Measurements from ENCODE around the gene MPC1.

MPC1 gene

DNA sequence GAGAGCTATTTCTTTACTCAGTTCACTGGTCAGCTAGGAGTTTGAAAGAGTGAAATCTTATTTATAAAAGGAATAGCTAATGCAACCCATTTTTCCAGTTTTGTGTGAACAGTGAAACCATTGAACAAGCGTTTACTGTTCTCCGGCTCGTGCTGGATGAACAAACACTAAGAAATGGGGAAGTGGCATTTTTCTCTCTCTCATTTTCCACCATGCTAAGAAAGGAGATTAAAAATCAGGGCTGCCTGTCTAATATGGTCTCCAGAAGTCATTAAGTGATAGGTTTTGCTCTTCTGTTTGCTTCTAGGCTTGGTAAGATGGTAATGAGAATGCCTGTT, 39.6 kb downstream of the MPC1 start:
- DNase-seq, result no peak

DNA sequence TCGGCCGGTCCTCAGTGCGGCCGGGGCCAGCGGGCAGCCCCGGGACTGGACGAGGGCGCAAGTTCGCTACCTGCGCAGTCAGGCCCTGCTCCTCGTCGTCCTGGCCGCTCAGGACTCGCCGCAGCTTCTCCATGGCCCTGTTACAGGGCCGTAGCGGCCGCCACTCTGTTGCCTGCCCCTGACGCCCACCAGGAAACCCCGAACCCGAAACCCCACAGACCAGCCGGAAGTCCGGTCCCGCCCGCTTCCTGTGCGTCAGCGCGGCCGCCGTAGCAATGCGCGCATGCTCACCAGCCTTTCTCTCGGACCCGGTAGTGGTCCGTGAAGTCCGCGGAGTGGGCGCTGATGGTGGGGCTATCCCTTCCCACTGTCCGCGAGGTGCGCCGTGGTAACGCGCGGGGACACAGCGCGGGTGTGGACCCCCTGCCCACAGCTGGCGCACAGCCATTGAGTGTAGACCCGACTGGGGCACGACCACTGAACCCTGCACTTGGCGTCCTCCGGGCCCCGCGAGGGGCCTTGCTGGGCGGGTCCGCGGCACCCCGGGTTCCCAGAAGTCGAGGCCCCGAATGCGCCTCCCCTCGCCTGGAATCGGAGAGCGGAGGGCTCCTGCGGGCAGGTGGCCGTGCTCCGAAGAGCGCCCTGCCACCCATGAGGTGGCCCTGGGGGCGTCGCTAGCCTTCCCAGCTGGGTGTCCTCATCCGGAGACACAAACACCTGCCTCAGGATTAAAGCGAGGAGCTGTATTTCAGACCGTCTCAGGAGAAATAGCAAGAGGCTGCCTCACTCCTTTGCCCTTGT, 40.2 kb downstream of the MPC1 start, which contains the start of gene SFT2D1:
TSS of gene SFT2D1 (minus strand) at position 197 of the 801 bp plus-strand sequence. CDS start at position 133, 64 bp downstream.
- peak; percentile 27 for DNase-seq

DNA sequence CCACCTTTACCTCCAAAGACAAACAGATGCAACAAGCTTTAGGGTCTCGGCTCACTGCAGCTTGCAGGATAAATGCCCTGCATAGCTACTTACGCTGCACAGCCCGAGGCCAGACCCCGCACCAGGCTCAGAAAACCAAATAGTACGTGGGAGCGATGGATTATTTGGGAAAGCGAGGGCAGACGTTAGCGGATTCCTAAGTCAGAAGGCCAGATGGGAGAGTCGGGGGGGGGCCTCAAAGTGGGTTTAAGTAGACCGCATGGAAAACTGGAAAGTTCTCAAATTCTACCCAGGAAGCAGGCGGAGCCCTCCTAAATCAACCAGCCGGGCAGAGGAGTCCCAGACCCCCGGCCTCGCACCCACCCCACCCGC, 40.8 kb downstream of the MPC1 start:
- no peak for DNase-seq

DNA sequence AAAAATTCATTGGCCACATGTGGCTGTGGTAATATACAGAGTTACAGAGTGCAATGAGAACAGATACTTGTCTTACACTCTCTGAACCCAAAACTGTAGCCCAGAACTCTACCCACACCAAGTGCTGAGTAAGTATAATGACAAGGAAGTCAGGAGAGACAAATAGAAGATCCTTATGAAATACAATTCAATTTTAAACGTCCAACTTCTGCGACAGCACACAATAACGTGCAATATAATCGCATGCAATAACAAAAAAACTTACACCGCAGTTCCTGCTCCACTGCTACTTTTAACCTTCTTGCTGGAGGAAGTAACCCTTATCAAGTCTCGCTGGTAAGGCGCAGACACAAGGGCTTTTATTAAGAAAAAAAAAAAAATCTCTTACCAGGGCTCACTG, 41.3 kb downstream of the MPC1 start:
- no peak for DNase-seq

DNA sequence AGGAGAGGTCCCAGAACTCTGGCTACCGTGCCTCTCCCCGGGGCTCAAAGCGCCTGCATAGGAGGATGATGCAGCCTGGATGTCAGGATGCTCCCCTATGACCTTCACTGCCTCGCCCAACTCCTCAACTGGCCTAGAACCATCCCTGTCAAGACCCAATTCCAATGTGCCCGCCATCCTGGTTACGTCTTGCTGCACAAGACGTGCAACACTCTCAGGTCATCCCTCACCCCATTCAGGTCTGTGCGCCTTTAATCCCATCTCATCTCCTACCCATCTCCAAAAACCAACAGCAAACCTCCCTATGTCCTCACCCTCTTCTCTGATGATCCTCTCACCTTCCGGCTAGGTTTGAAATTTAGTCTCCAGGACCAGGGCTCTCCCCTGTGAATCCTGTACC, 43.9 kb downstream of the MPC1 start:
- no peak for DNase-seq

DNA sequence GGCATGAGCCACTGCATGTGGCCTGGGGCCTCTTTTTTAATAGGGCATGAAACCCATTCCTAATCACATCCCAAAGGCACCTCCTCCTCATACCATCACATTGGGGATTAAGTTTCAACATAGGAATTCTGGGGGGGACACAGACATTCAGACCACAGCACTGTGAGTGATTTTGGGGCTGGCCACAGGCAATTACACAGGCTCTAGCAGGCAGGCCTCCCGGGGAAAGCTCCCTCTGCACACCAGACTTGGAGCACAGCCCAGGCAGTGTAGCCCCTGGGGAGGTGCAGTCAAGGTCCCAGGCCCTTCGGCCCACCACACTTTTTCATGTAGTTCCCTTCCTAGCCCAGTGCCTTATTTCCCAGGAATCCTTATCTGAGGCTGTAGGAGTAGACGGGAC, 45.9 kb downstream of the MPC1 start:
- DNase-seq, result no peak

DNA sequence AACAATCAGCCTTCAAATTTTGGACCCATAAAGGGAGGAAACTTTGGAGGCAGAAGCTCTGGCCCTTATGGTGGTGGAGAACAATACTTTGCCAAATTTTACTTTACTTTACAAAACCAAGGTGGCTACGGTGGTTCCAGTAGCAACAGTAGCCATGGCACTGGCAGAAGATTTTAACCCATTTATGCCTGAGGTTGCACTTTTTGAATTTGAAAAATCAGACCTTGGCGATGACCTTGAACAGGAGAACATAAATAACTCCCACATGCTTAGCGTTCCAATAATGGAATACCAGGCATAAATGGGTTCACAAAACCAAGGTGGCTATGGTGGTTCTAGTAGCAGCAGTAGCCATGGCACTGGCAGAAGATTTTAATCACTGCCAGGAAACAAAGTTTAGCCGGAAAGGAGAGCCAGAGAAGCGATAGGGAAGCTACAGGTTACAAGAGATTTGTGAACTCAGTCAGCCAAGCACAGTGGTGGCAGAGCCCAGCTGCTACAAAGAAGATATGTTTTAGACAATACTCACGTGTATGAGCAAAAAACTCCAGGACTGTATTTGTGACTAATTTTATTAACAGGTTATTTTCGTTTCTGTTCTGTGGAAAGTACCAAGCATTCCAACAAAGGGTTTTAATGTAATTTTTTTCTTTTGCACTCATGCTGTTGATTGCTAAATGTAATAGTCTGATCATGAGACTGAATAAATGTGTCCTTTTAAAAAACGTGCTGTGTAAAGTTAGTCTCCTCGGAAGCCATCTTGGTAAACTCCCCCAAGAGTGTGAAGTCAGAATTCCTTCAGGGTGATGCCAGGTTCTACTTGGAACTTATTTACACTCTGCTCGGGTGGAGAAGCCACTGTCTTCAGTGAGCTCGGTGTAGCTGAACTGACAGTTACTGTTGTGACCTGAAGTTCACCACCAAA, 47.1 kb downstream of the MPC1 start:
- no peak for DNase-seq

DNA sequence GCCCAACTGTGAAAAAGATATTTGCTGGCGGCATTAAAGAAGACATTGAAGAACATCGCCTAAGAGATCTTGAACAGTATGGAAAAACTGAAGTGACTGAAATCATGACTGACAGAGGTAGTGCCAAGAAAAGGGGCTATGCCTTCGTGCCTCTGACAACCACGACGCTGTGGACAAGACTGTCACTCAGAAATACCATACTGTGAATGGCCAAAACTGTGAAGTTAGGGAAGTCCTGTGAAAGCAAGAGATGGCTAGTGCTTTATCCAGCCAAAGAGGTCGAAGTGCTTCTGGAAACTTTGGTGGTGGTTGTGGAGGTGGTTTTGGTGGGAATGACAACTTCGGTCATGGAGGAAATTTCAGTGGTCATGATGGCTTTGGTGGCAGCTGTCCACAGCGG, 47.9 kb downstream of the MPC1 start:
- no peak for DNase-seq

DNA sequence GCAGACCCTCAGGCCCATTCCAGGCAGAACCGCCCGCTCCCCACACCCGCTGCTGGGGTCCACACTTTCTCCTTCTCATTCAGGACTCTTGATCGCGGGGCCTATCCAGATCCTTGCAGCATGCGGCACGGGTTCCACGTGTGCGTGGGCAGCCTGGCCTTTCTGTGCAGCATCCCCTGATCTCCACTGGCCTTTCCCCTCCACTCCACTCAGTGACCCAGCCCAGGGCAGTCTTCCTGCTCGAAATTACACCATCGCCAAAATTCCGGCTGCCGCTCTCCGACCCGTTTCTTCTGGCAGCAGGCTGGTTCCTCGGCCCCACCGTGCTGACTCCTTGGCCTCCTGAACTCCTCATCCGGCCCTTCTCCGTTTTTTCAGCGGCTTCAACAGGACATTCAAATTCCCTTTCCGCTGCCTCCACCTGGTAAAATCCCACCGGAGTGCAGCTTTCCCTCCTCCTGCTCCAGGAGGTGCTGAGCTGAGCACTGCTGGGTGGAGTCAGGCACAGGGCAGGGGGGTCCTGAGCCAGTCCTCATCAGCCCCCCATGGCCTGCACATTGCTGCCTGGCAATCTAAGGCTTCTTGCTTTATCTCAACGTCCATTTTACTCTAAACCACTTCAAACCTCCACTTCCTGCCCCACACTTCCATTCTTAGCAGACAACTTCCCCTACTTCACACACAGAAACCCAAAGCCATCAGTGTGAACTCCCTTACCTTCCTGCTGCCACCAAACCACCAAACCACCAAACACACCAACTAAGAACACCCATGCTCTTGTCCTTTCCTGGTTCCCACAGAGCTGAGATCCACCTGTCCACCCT, 49.4 kb downstream of the MPC1 start:
- DNase-seq, result no peak

DNA sequence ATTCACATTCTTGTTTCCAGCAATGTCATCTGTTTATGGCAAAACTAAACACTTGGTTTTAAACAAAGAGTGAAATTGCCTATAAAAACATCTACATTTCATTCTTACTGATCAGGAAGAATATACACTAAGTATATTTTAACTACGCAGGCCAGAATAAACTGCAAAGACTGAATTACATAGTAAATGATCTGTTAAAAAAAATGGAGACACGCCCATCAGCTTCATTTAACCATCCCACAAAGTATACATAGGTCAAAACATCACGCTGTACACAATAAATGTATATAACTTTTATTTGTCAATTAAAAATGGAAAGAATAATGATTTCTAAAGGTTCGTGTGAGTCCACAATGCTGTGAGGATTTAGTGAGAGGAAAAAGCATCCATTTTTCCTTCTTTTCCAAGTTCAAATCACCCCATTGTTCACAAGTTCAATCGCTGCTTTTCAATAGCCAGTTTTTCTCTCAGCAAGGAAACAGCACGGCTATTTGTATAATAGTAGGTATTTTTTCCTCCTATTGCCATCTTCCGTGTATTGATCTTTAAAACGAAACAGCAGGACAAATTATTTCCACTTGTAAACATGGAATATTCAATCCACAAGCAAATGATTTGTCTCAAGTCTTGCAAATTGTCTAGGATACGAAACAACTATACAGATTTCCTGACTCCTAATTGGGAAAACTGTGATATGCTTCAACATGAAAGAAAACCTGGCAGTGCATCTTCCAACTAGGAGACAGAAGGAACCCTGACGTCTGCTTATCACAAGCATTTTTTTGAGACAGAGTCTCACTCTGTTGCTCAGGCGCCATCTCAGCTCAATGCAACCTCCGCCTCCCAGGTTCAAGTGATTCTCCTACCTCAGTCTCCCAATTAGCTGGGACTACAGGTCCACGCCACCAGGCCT, 51.0 kb downstream of the MPC1 start:
- DNase-seq, result no peak

DNA sequence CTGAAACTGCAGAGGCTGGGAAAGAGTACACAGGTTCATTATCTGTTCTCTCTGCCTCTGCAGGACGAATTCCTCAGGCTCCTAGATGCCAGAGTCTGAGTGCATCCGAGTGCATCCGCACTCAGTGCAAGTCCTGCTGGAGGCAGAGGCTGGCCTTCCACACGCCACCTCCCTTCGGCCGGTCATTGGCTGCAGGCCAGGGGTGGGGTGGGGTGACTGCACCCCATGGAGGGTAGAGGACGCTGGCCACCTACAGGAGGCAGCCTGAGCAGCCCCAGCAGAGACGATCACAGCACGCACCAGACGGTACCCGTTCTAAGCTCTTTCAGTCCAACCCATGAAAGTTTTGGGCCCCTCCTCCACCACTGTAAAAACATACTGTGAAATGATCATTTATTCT, 52.1 kb downstream of the MPC1 start:
- no peak for DNase-seq

DNA sequence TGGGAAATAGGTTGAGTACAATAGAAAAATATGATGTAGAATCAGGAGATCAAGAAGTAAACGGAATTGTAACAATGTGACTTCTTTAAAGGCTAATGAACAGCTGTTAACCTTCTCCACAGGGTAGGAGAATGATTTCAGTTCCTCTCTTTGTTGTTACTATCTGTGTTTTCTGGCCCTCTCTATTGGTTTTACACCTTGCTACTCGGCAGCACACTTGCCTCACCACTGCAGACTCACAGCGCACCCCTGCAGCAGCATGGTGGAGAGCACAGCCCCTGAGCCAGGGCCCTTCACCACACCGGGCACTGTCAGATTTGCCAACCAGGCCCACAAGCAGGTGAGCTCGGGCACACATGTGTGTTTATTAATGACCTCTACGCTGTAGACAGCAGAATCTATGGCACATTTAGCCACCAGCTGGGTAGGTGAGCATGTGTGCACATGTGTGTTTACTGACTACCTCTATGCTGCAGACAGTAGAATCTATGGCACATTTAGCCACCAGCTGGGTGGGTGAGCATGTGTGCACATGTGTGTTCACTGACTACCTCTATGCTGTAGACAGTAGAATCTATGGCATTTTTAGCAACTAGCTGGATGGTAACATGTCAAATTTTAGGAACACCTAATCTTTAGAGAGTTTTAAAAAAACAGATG, 57.2 kb downstream of the MPC1 start:
- DNase-seq, result no peak

DNA sequence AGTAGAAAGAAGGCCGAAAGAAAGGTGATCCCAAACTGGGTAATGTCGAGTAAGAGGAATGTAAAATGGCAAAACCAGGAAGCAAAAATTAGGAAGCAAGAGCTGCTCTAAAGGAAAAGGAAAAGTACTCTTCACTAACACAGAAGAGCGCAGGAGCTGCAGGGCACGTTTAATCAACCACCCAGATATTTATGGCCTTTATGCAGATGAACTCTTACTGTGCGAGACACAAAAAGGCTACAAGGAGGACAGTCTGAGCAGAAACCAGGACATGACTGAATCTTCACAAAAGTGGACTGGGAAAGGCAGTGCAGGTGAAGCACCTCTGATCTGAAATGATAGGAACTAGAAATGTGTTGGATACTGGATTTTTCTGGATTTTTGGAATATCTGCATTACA, 59.3 kb downstream of the MPC1 start:
- DNase-seq, result no peak

DNA sequence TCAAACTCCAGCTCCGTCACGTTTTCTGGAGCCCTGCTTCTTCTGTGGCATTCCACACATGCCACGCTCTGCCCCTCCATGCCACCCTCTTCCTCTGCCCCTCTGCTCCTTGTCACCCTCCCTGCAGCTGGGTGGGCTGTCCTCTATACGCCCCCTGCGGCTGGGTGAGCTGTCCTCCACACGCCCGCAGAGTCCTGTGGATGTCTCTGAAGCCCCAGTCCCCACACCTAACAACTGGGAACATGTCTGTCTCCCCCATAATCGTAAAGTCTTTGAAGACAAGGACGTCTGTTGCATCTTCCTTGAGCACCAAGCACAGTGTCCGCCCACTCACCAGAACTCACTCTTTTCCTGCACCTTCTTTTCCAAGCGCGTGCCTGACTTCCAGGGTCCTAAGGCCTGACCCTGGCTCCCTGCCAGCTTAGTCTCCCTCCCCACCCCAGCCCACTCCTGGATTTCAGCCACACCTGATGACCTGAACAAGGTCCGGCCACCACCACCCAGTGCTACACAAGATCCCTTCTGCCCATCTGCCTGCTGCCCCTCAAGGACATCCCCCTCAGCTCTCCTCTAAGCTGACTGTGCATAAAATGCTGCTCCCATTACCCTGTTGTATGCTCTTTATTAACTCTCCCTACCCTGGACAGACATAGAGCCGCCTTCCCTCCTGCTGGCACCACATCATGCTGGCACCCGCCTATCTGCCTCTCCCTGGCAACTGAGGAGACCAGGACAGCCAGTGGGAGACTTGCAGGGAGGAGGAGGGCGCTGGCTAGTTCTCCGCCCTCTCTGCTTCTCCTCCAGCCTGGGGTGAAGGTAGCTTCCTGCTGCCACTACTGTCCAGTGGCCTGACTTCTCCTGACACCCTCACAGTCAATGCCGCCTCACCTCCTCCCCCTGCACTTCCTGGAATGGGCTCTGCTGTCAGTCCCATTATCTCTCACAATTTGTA, 63.8 kb downstream of the MPC1 start:
- DNase-seq, result peak; percentile 66

DNA sequence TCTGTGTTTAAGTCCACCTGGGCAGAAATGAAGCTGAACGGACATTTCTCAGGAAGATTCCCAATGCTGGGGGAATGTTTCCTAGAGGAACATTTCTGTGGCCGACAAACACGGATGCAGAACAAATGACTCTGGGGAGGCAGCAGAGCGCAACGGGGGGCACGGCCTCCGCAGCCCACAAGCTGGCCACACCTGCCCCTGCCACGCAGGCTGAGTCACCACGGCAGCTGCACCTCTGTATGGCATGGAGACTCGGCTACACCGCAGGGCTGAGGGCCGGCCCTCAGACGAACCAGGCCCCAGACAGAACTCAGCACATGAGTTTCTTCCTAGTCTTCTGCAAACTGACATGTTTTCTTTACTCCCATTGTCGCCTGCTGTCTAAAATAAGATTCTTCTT, 64.5 kb downstream of the MPC1 start:
- peak; percentile 29 for DNase-seq

DNA sequence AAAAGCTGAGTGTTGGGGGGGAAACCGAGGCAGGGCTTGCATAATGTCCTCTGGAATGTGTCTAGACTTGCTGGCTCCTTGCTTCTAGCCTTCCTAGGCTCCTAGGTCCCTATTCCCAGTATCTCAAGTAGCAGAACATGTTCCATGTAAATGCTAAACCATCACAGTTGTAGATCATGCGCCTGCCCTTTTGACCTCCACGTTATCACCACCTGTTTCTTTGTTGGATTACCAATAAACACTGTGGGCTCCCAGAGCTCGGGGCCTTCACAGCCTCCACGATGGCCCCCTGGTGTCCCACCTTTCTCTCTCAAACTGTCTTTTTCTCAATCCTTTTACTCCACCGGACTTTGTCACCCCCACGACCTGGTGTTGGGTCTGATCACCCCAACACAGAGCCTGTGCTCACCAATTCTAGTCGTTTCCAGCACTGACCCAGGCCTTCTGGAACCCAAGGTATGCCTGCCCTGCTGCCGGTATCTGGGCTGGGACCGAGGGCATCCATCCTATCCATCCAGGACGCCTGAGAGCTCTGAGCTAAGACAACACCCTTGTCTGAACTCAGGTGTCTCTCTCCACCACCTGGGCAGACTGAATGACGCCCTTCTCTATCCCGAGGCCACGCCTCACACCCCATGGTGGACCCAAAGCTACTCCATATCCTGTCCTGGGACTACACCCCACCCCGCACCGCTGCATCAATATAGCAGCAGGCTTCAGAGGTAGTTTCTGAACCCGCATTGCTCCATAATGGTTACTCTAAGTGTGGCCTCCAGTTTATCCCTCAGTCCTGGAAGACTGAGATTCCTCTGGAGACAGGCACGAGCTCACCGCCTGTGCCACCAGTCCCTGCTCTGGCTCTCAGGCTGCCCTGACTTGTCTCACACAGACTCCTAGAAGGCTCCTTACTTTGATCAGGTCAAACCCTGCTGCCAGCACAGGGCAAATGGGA, 65.2 kb downstream of the MPC1 start:
- DNase-seq, result no peak

DNA sequence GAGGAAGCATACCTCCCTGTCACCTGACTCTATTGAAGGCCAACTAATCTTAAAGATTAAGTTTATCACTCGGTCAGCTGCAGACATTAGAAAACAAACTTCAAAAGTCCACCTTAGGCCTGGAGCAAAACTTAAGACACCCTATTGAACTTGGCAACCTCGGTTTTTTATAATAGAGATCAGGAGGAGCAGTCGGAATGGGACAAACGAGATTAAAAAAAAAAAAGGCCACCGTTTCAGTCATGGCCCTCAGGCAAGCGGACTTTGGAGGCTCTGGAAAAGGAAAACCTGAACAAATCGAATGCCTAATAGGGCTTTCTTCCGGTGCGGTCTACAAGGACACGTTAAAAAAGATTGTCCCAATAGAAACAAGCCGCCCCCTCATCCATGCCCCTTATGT, 67.3 kb downstream of the MPC1 start:
- DNase-seq, result no peak

All from SHP77 treated with DMSO at 0.1 percent for 48 hours (cell line).